Liver (tissue), 9 donors: ENCODE measurements around the gene SPAG9. TPM values are rescaled to one million over a fixed set of nuclear protein-coding genes. Genes with fewer than 3 reads are reported as not detected.

ENCODE experiments used
- DNase-seq: peaks from one replicate; pipeline ENCODE4 v3.0.0-alpha.2; 2017; ENCODE audit warnings: low spot score
- H3K27ac ChIP-seq, 2 donors: one replicate each; pipeline ENCODE4 v1.7.0; 2013; ENCODE audit warnings: inconsistent platforms in 2 of 2, low read length in 2 of 2, control low read depth in 1 of 2, low read depth in 1 of 2, mild to moderate bottlenecking in 1 of 2
- H3K27me3 ChIP-seq, 4 donors: one replicate each; pipeline versions ENCODE4 v1.6.1 to v1.7.0; 2013; ENCODE audit warnings: low read length in 3 of 4, inconsistent platforms in 1 of 4, mild to moderate bottlenecking in 1 of 4, moderate library complexity in 1 of 4; ENCODE audit not compliant: control insufficient read depth in 4 of 4, insufficient read depth in 4 of 4
- H3K36me3 ChIP-seq, 4 donors: one replicate each; pipeline versions ENCODE4 v1.6.1 to v1.7.0; 2013; ENCODE audit warnings: low read length in 3 of 4, mild to moderate bottlenecking in 3 of 4, low read depth in 1 of 4, moderate library complexity in 1 of 4; ENCODE audit not compliant: control insufficient read depth in 4 of 4, insufficient read depth in 3 of 4
- H3K4me1 ChIP-seq, 4 donors: one replicate each; pipeline versions ENCODE4 v1.6.1 to v1.7.0; 2013; ENCODE audit warnings: low read length in 3 of 4, mild to moderate bottlenecking in 3 of 4, moderate library complexity in 1 of 4; ENCODE audit not compliant: control insufficient read depth in 4 of 4, insufficient read depth in 4 of 4
- H3K4me3 ChIP-seq, 3 donors: one replicate each; pipeline versions ENCODE4 v1.6.1 to v1.7.0; 2013; ENCODE audit warnings: low read length in 3 of 3, control low read depth in 1 of 3, low read depth in 1 of 3, mild to moderate bottlenecking in 1 of 3
- H3K9ac ChIP-seq, 2 donors: one replicate each; pipeline ENCODE4 v1.7.0; 2013; ENCODE audit warnings: low read length in 2 of 2, mild to moderate bottlenecking in 2 of 2, moderate library complexity in 2 of 2, control low read depth in 1 of 2, low read depth in 1 of 2
- H3K9me3 ChIP-seq, 4 donors: one replicate each; pipeline versions ENCODE4 v1.6.1 to v1.7.0; 2013; ENCODE audit warnings: low read length in 3 of 4; ENCODE audit not compliant: control insufficient read depth in 4 of 4
- CTCF ChIP-seq: fragments of 150-350 bp; IDR thresholded peaks from 2 replicates; pipeline ENCODE4 v1.5.1; 2017; ENCODE audit warnings: improper control_type of control experiment, low read depth, low read length; ENCODE audit not compliant: missing input control
- EGR1 ChIP-seq, 2 donors: IDR thresholded peaks; 2 replicates each; pipeline ENCODE4 v1.6.1; 2016 to 2018; ENCODE audit warnings: antibody characterized with exemption in 2 of 2, low read depth in 2 of 2
- FOXA1 ChIP-seq: IDR thresholded peaks from 2 replicates; pipeline ENCODE4 v1.6.1; 2016; ENCODE audit warnings: antibody characterized with exemption
- FOXA2 ChIP-seq: IDR thresholded peaks from 2 replicates; pipeline ENCODE4 v1.6.1; 2016; ENCODE audit warnings: antibody characterized with exemption
- GABPA ChIP-seq, 2 donors: IDR thresholded peaks in 1 of 2; conservative IDR thresholded peaks in 1 of 2; 2 replicates each; pipeline ENCODE4 v1.6.1; 2016; ENCODE audit warnings: antibody characterized with exemption in 2 of 2, mild to moderate bottlenecking in 1 of 2, moderate library complexity in 1 of 2
- HNF4G ChIP-seq: IDR thresholded peaks from 2 replicates; pipeline ENCODE4 v1.6.1; 2016; ENCODE audit warnings: antibody characterized with exemption
- JUND ChIP-seq, 2 donors: IDR thresholded peaks; 2 replicates each; pipeline ENCODE4 v1.6.1; 2016; ENCODE audit warnings: antibody characterized with exemption in 2 of 2
- NR2F2 ChIP-seq: IDR thresholded peaks from 2 replicates; pipeline ENCODE4 v1.6.1; 2016; ENCODE audit warnings: antibody characterized with exemption
- RAD21 ChIP-seq, 2 donors: IDR thresholded peaks; 2 replicates each; pipeline ENCODE4 v1.6.1; 2016; ENCODE audit warnings: antibody characterized with exemption in 2 of 2, mild to moderate bottlenecking in 2 of 2
- REST ChIP-seq: IDR thresholded peaks from 2 replicates; pipeline ENCODE4 v1.6.1; 2016; ENCODE audit warnings: antibody characterized with exemption, mild to moderate bottlenecking
- RXRA ChIP-seq, 2 donors: IDR thresholded peaks; 2 replicates each; pipeline ENCODE4 v1.6.1; 2017 to 2018; ENCODE audit warnings: antibody characterized with exemption in 2 of 2, mild to moderate bottlenecking in 1 of 2
- SP1 ChIP-seq: IDR thresholded peaks from 2 replicates; pipeline ENCODE4 v1.6.1; 2018; ENCODE audit warnings: antibody characterized with exemption, mild to moderate bottlenecking
- TAF1 ChIP-seq: conservative IDR thresholded peaks from 2 replicates; pipeline ENCODE4 v1.6.1; 2016; ENCODE audit warnings: antibody characterized with exemption, mild to moderate bottlenecking
- YY1 ChIP-seq: IDR thresholded peaks from 2 replicates; pipeline ENCODE4 v1.6.1; 2016; ENCODE audit warnings: antibody characterized with exemption, mild to moderate bottlenecking
- WGBS: extraction: QIAGEN DNeasy Blood & Tissue Kit; methylation state at CpG from one replicate; pipeline ENCODE4 v1.1.7; 2013; 5-methylcytosine and 5-hydroxymethylcytosine counted together
- polyA plus RNA-seq, 2 donors: library from polyadenylated mRNA; stranded (reverse) in 1 of 2; unstranded in 1 of 2; fragments of 200-250 nt in 1 of 2; fragments of >200 nt in 1 of 2; fragmentation: Nextera tagmentation in 1 of 2; extraction: Ambion mirVana in 1 of 2; gene quantifications; one replicate each; pipeline versions ENCODE4 v1.2.1 to v1.2.3, GENCODE V29; 2013 to 2015
- total RNA-seq, 2 donors: library from RNA; depleted of rRNA; stranded (reverse); fragments of >200 nt; gene quantifications; one replicate each; pipeline ENCODE4 v1.2.3, GENCODE V29; 2014
- TF ChIP-seq, protein P1 (sequence below): IDR thresholded peaks from 2 replicates; pipeline ENCODE4 v1.6.1; 2016; ENCODE audit warnings: antibody characterized with exemption
- donor health status: healthy.
- donor health status: healthy.
- donor health status: healthy.
- donor health status: healthy.
- donor health status: healthy.

The SPAG9 gene
- total and polyA plus RNA-seq, 4 donors, result 12.0 to 94.0 (median 18.4) TPM

DNA sequence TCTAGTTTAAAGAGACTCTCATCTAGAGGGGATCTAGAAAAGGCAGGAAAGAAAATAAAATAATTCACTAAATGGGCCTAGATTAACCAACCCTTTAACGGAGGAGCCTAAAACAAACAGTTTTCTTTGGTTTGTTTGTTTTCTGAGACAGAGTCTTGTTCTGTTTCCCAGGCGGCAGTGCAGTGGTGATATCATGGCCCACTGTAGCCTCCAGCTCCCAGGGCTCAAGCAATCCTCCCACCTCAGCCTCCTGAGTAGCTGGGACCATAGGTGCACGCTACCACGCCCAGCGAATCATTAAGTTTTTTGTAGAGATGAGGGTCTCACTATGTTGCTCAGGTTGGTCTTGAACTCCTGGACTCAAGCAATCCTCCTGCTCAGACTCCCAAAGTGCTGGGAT lies 132.2 kb downstream of the SPAG9 start:
- no peaks in the 10 kb centered on the region for H3K9me3 ChIP-seq
- H3K9ac ChIP-seq, result no peak overlapping the region
- no peak overlapping the region for H3K27ac ChIP-seq
- H3K27me3 ChIP-seq, result no peaks in the 10 kb centered on the region
- 79% methylated on average over 5 of the region's 5 CpGs for WGBS
- TF ChIP-seq FOXA1 (no peak), CTCF (no peak), JUND (IDR thresholded peaks at IDR 0.05) (no peak), NR2F2 (no peak), TAF1 (no peak), HNF4G (no peak), EGR1 (IDR thresholded peaks at IDR 0.05; ENCODE audit: low read depth in 2 of 2) (no peak), FOXA2 (no peak)
- H3K4me1 ChIP-seq, result no peaks in the 10 kb centered on the region
- no peak for DNase-seq
- H3K4me3 ChIP-seq, result no peak overlapping the region
- peaks cover 11 to 71% (median 52%) of the 10 kb centered on the region in 4 donors for H3K36me3 ChIP-seq

DNA sequence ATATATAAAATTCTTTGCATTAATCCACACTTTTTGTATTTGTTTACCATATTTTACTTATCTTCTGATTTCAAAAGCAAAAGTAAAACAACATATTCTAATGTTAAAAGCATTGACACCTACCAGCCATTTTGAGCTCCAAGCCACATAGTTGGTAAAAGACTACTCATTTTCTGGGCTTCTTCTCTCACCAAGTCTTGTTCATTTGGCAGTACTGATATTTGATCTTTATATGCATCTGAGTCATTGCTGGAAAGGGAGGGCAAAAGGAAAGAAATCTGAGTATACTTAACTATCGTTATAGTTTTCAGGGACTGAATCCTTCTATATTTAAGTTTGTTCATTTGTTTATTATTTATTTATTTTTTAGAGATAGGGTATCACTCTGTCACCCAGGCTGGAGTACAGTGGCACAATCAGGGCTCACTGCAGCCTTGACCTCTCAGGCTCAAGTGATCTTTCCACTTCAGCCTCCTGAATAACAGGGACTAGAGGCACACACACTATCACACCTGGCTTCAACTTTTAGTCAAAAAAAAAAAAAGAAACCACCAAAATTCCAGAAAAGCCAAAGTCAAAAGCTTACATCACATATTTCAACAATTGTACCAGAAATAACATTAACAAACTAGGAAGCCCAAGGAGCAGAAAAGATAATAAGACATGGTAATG lies 133.5 kb downstream of the SPAG9 start:
- 99% methylated on average over 1 of the region's 1 CpG for WGBS
- H3K36me3 ChIP-seq, result peaks cover 12 to 72% (median 49%) of the 10 kb centered on the region in 4 donors
- TF ChIP-seq FOXA2 (no peak), CTCF (no peak), RAD21 (IDR thresholded peaks at IDR 0.05) (no peak), RXRA (IDR thresholded peaks at IDR 0.05) (no peak), HNF4G (no peak), GABPA (IDR thresholded peaks at IDR 0.05 in 1 of 2, conservative IDR thresholded peaks at IDR 0.05 in 1 of 2) (no peak)
- no peak overlapping the region for H3K9ac ChIP-seq
- no peaks in the 10 kb centered on the region for H3K4me1 ChIP-seq
- H3K27me3 ChIP-seq, result no peaks in the 10 kb centered on the region
- H3K27ac ChIP-seq, result no peak overlapping the region
- no peak for DNase-seq
- no peak overlapping the region for H3K4me3 ChIP-seq
- no peaks in the 10 kb centered on the region for H3K9me3 ChIP-seq

- Histone ChIP-seq H3K4me3 (no peak overlapping the region), H3K9me3 (no peaks in the 10 kb centered on the region), H3K9ac (no peak overlapping the region), H3K27ac (no peak overlapping the region), H3K4me1 (peaks cover 0 to 7% (median 2%) of the 10 kb centered on the region in 4 donors), H3K36me3 (peaks cover 5 to 60% (median 36%) of the 10 kb centered on the region in 4 donors), H3K27me3 (no peaks in the 10 kb centered on the region)
- no peak for DNase-seq
- TF ChIP-seq, protein P1, sequence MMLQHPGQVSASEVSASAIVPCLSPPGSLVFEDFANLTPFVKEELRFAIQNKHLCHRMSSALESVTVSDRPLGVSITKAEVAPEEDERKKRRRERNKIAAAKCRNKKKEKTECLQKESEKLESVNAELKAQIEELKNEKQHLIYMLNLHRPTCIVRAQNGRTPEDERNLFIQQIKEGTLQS, result no peak
- TF ChIP-seq TAF1 (no peak), EGR1 (IDR thresholded peaks at IDR 0.05; ENCODE audit: low read depth in 2 of 2) (no peak), JUND (IDR thresholded peaks at IDR 0.05) (no peak), RXRA (IDR thresholded peaks at IDR 0.05) (no peak), REST (no peak), HNF4G (no peak), RAD21 (IDR thresholded peaks at IDR 0.05) (no peak), FOXA1 (no peak), CTCF (no peak), FOXA2 (no peak), YY1 (no peak), SP1 (no peak), GABPA (IDR thresholded peaks at IDR 0.05 in 1 of 2, conservative IDR thresholded peaks at IDR 0.05 in 1 of 2) (no peak)
Measured at GRCh38 chr17:50981279-50981678, 139.4 kb downstream of the SPAG9 start.
